HepG2 (cell line): Measurements from ENCODE around the gene TOMM20. TPM values are rescaled to one million over a fixed set of nuclear protein-coding genes. Genes with fewer than 3 reads are reported as not detected.
A peak's percentile ranks its signal among the peaks of the same experiment; 100 is the strongest.

ENCODE experiments used
- BATF2 ChIP-seq: sonication (generic); formaldehyde crosslinking; IDR thresholded peaks from 2 replicates; pipeline ENCODE4 v1.8.0; 2022; ENCODE audit warnings: mild to moderate bottlenecking, missing genetic modification reagents, moderate library complexity
- CTCF ChIP-seq: sonication (generic); formaldehyde crosslinking; IDR thresholded peaks from 2 replicates; pipeline ENCODE4 v1.5.0; 2020; ENCODE audit warnings: mild to moderate bottlenecking, missing genetic modification reagents, moderate library complexity
- ISX ChIP-seq: sonication (generic); formaldehyde crosslinking; conservative IDR thresholded peaks from 2 replicates; pipeline ENCODE4 v1.5.0; 2020; ENCODE audit warnings: missing genetic modification reagents
- MYC ChIP-seq: sonication (generic); formaldehyde crosslinking; IDR thresholded peaks from 2 replicates; pipeline ENCODE4 v1.9.0; 2021; ENCODE audit warnings: missing genetic modification reagents, borderline replicate concordance
- POLR2A ChIP-seq, 2 experiments: IDR thresholded peaks; 2 replicates each; pipeline ENCODE4 v1.6.1; 2011; ENCODE audit warnings: low read depth in 2 of 2, low read length in 2 of 2, mild to moderate bottlenecking in 1 of 2, moderate library complexity in 1 of 2; ENCODE audit not compliant: insufficient read depth in 1 of 2
- PRMT3 ChIP-seq: sonication (generic); formaldehyde crosslinking; IDR thresholded peaks from 2 replicates; pipeline ENCODE4 v1.8.1; 2022; ENCODE audit warnings: low read depth, mild to moderate bottlenecking, moderate library complexity, missing genetic modification reagents, borderline replicate concordance
- SIN3B ChIP-seq: fragments of 150-350 bp; IDR thresholded peaks from 2 replicates; pipeline ENCODE4 v1.6.1; 2014; ENCODE audit warnings: low read length
- TARDBP ChIP-seq: sonication (generic); formaldehyde crosslinking; IDR thresholded peaks from 2 replicates; pipeline ENCODE4 v1.8.0; 2022; ENCODE audit warnings: mild to moderate bottlenecking, missing genetic modification reagents
- UBTF ChIP-seq: sonication (generic); formaldehyde crosslinking; IDR thresholded peaks from 2 replicates; pipeline ENCODE4 v1.4.0; 2020; ENCODE audit warnings: mild to moderate bottlenecking, missing genetic modification reagents
- ZBTB7A ChIP-seq: sonication (generic); formaldehyde crosslinking; IDR thresholded peaks from 2 replicates; pipeline ENCODE4 v1.8.0; 2022; ENCODE audit warnings: mild to moderate bottlenecking, missing genetic modification reagents
- ZC3H13 ChIP-seq: sonication (generic); formaldehyde crosslinking; IDR thresholded peaks from 2 replicates; pipeline ENCODE4 v1.8.1; 2023; ENCODE audit warnings: mild to moderate bottlenecking, missing genetic modification reagents, moderate library complexity
- ZKSCAN8 ChIP-seq: IDR thresholded peaks from 2 replicates; pipeline ENCODE4 v1.6.1; 2016; ENCODE audit warnings: borderline replicate concordance, missing genetic modification reagents, missing compliant biosample characterization
- ZNF280B ChIP-seq: sonication (generic); formaldehyde crosslinking; IDR thresholded peaks from 2 replicates; pipeline ENCODE4 v1.5.0; 2020; ENCODE audit warnings: missing genetic modification reagents, mild to moderate bottlenecking, borderline replicate concordance
- ZNF296 ChIP-seq: sonication (generic); formaldehyde crosslinking; conservative IDR thresholded peaks from 2 replicates; pipeline ENCODE4 v1.5.0; 2020; ENCODE audit warnings: mild to moderate bottlenecking, missing genetic modification reagents
- ZNF329 ChIP-seq: sonication (generic); formaldehyde crosslinking; IDR thresholded peaks from 2 replicates; pipeline ENCODE4 v1.9.0; 2021; ENCODE audit warnings: low read depth, mild to moderate bottlenecking, missing genetic modification reagents
- ZNF446 ChIP-seq: sonication (generic); formaldehyde crosslinking; IDR thresholded peaks from 2 replicates; pipeline ENCODE4 v1.5.0; 2020; ENCODE audit warnings: mild to moderate bottlenecking, missing genetic modification reagents
- polyA plus RNA-seq, 8 experiments: library from polyadenylated mRNA; depleted of rRNA in 3 of 8; stranded (reverse) in 7 of 8; unstranded in 1 of 8; fragments of >200 nt; fragmentation: Illumina TruSeq in 4 of 8; extraction: Trizol in 4 of 8; gene quantifications; 2 replicates each; pipeline versions ENCODE4 v1.2.1 to v1.2.3, GENCODE V29; 2011 to 2016; ENCODE audit warnings: low read depth in 4 of 8, missing spikeins in 1 of 8, mixed read lengths in 1 of 8; ENCODE audit not compliant: insufficient read depth in 1 of 8
- total RNA-seq, 5 experiments: library from RNA; depleted of rRNA; stranded (reverse); fragments of >200 nt; fragmentation: Illumina TruSeq; extraction: Trizol; gene quantifications; 2 replicates each; pipeline ENCODE4 v1.2.3, GENCODE V29; 2016; ENCODE audit warnings: low read depth in 1 of 5
- TF ChIP-seq, protein P1 (sequence below): sonication (generic); formaldehyde crosslinking; IDR thresholded peaks from 2 replicates; pipeline ENCODE4 v1.8.0; 2022; ENCODE audit warnings: mild to moderate bottlenecking, missing genetic modification reagents; ENCODE audit not compliant: insufficient replicate concordance
- TF ChIP-seq, protein P2 (sequence below): IDR thresholded peaks from 2 replicates; pipeline ENCODE4 v1.6.1; 2016

Gene TOMM20
- total and polyA plus RNA-seq, 2 of the 13 experiments (the other 11 are each of a cell fraction or from before 2014, with no cell fraction given) = 153 to 376 TPM

DNA sequence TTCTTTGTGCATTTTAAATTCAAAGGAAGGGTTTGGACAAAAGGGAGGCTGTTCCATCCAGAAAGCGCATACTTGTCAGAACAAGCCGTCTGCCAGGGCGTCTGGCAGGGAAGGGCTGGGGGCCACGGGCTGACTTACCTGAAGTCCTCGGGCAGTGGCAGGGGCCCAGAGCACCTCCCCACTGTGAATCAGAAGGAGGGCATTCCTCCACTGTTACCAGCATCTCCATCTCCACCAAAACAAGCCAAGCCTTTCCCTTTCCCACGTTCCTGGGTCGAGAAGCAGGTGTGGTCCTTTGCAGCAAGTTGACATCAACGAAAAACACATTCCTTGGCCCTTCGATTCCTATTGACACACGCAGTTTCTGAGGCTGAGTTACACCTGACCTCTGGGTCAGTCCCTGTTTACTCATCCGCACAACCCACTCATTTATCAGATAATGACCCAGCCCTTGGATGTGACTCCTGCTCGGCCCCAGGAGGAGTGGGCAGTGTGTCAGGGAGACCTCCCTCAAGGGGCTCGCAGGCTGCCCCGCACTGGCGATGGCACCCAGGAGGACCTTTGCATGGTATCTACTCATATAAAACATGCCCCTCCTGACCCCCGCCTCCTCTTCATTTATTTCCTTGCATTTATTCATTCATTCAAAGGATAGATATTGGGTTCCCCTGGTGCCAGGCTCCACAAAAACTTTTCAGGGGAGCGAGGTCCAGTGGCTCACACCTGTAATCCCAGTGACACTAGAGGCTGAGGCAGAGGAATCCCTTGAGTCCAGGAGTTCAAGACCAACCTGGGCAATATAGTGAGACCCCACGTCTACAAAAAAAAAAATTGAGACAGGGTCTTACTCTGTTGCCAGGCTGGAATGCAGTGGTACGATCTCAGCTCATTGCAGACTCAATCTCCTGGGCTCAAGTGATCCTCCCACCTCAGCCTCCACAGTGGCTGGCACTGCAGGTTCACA lies 60.2 kb downstream of the TOMM20 start (continued):
- peak in 1 of 2 experiments; percentile 46; a peak in 1 of 4 replicates for TF ChIP-seq POLR2A (IDR thresholded peaks at IDR 0.05; ENCODE audit: insufficient read depth in 1 of 2, low read depth in 2 of 2, low read length in 2 of 2)
- TF ChIP-seq MYC (CRISPR knock-in tag) = peak; percentile 65; the same call in 1 of the 2 replicates
- TF ChIP-seq ZNF446 (CRISPR knock-in tag) = no peak
- TF ChIP-seq BATF2 = no peak
- 0 out of 2 replicates have a peak, but pooled peaks have one; percentile 59 for TF ChIP-seq PRMT3 (CRISPR knock-in tag)
- TF ChIP-seq, protein P1, sequence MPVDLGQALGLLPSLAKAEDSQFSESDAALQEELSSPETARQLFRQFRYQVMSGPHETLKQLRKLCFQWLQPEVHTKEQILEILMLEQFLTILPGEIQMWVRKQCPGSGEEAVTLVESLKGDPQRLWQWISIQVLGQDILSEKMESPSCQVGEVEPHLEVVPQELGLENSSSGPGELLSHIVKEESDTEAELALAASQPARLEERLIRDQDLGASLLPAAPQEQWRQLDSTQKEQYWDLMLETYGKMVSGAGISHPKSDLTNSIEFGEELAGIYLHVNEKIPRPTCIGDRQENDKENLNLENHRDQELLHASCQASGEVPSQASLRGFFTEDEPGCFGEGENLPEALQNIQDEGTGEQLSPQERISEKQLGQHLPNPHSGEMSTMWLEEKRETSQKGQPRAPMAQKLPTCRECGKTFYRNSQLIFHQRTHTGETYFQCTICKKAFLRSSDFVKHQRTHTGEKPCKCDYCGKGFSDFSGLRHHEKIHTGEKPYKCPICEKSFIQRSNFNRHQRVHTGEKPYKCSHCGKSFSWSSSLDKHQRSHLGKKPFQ = peak; percentile 66
- TF ChIP-seq, protein P2, sequence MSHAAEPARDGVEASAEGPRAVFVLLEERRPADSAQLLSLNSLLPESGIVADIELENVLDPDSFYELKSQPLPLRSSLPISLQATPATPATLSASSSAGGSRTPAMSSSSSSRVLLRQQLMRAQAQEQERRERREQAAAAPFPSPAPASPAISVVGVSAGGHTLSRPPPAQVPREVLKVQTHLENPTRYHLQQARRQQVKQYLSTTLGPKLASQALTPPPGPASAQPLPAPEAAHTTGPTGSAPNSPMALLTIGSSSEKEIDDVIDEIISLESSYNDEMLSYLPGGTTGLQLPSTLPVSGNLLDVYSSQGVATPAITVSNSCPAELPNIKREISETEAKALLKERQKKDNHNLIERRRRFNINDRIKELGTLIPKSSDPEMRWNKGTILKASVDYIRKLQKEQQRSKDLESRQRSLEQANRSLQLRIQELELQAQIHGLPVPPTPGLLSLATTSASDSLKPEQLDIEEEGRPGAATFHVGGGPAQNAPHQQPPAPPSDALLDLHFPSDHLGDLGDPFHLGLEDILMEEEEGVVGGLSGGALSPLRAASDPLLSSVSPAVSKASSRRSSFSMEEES (CRISPR knock-in tag) = peak; percentile 74; the same call in 1 of the 2 replicates
- TF ChIP-seq ZKSCAN8 (CRISPR knock-in tag) = peak; percentile 73
- TF ChIP-seq ZNF280B = no peak
- TF ChIP-seq ZNF296 (CRISPR knock-in tag) = no peak
- peak; percentile 87 for TF ChIP-seq TARDBP (CRISPR knock-in tag)
- TF ChIP-seq SIN3B = no peak
- TF ChIP-seq ISX (CRISPR knock-in tag) = no peak
- peak; percentile 95 for TF ChIP-seq ZC3H13 (CRISPR knock-in tag)
- no peak for TF ChIP-seq CTCF (CRISPR knock-in tag)
- TF ChIP-seq ZNF329 (CRISPR knock-in tag) = no peak
- TF ChIP-seq UBTF (CRISPR knock-in tag) = peak; percentile 72
- no peak; the same call in 1 of the 2 replicates for TF ChIP-seq ZBTB7A (CRISPR knock-in tag)
